H1 (cell line): ENCODE data around the gene RNF144A. TPM values are rescaled to one million over a fixed set of nuclear protein-coding genes. Genes with fewer than 3 reads are reported as not detected.

Source experiments
- CTCF ChIA-PET: fragments of 300-600 bp; sonication (Branson Sonifier 250); formaldehyde crosslinking; loops from one replicate; lab custom pipeline; 2021; ENCODE audit not compliant: partially characterized antibody; lab: Charles Lee
- POLR2A ChIA-PET: fragments of 300-600 bp; sonication (Branson Sonifier 250); formaldehyde crosslinking; loops from one replicate; lab custom pipeline; 2021; ENCODE audit warnings: inconsistent platforms; ENCODE audit not compliant: partially characterized antibody; lab: Charles Lee
- DNase-seq, 2 experiments: peaks; one replicate each; pipeline versions ENCODE4 v3.0.0 to v3.0.0-alpha.2; 2010 to 2022; ENCODE audit warnings: low spot score in 2 of 2, low read depth in 1 of 2, mixed read lengths in 1 of 2
- FAIRE-seq: peaks from 2 replicates; lab custom pipeline; 2011; peaks lifted over from hg19 to GRCh38; lab: Jason Lieb, UNC
- H2AFZ ChIP-seq: 2 replicates; pipeline ENCODE4 v1.8.1; 2012; ENCODE audit warnings: low read length, inconsistent platforms
- H2AK5ac ChIP-seq: 2 replicates; pipeline ENCODE4 v1.6.1; 2013; ENCODE audit warnings: low read depth, low read length
- H2BK120ac ChIP-seq: replicated peaks from 2 replicates; pipeline ENCODE3; 2013; ENCODE audit warnings: low read depth, low read length, inconsistent platforms
- H2BK12ac ChIP-seq: 2 replicates; pipeline ENCODE4 v1.6.1; 2013; ENCODE audit warnings: low read depth, low read length
- H2BK15ac ChIP-seq: 2 replicates; pipeline ENCODE4 v1.6.1; 2013; ENCODE audit warnings: low read length
- H2BK20ac ChIP-seq: 2 replicates; pipeline ENCODE4 v1.6.1; 2013; ENCODE audit warnings: low read length
- H2BK5ac ChIP-seq: 2 replicates; pipeline ENCODE4 v1.6.1; 2013; ENCODE audit warnings: low read depth, low read length
- H3K14ac ChIP-seq: 2 replicates; pipeline ENCODE4 v1.6.1; 2013; ENCODE audit warnings: inconsistent platforms; ENCODE audit not compliant: insufficient read length
- H3K18ac ChIP-seq: 2 replicates; pipeline ENCODE4 v1.6.1; 2013; ENCODE audit warnings: low read length; ENCODE audit errors: extremely low read depth
- H3K23ac ChIP-seq: 2 replicates; pipeline ENCODE4 v1.6.1; 2013; ENCODE audit warnings: inconsistent platforms; ENCODE audit not compliant: insufficient read length
- H3K23me2 ChIP-seq: 2 replicates; pipeline ENCODE4 v1.6.1; 2013; ENCODE audit warnings: low read depth, low read length
- H3K27ac ChIP-seq: 2 replicates; pipeline ENCODE4 v1.6.1; 2011; ENCODE audit warnings: low read depth, low read length, inconsistent platforms
- H3K27me3 ChIP-seq, 4 experiments: replicated peaks in 1 of 4; 1 replicate in 1 of 4; 2 replicates in 3 of 4; pipeline versions ENCODE4 v1.6.1 to v1.8.1; 2011 to 2013; ENCODE audit warnings: low read length in 3 of 4, mild to moderate bottlenecking in 3 of 4, inconsistent platforms in 2 of 4, mixed read lengths in 2 of 4, moderate library complexity in 1 of 4; ENCODE audit not compliant: control insufficient read depth in 3 of 4, insufficient read depth in 3 of 4; ENCODE audit errors: extremely low read depth in 1 of 4
- H3K36me3 ChIP-seq, 4 experiments: 2 replicates each; pipeline versions ENCODE4 v1.6.1 to v1.8.1; 2011 to 2013; ENCODE audit warnings: mild to moderate bottlenecking in 4 of 4, low read length in 3 of 4, moderate library complexity in 2 of 4, control low read depth in 1 of 4, inconsistent platforms in 1 of 4; ENCODE audit not compliant: insufficient read depth in 4 of 4, control insufficient read depth in 2 of 4
- H3K4ac ChIP-seq: replicated peaks from 2 replicates; pipeline ENCODE3; 2013; ENCODE audit warnings: low read length, low read depth, mixed read lengths, inconsistent platforms; ENCODE audit not compliant: insufficient read length
- H3K4me1 ChIP-seq, 4 experiments: replicated peaks in 1 of 4; 1 replicate in 1 of 4; 2 replicates in 3 of 4; pipeline versions ENCODE4 v1.6.1 to v1.8.1; 2011 to 2013; ENCODE audit warnings: low read length in 3 of 4, inconsistent platforms in 2 of 4, mixed read lengths in 1 of 4; ENCODE audit not compliant: insufficient read depth in 4 of 4, control insufficient read depth in 3 of 4
- H3K4me2 ChIP-seq, 2 experiments: 2 replicates each; pipeline versions ENCODE4 v1.6.1 to v1.8.1; 2011 to 2013; ENCODE audit warnings: low read depth in 2 of 2, low read length in 2 of 2, control low read depth in 1 of 2, inconsistent platforms in 1 of 2, mild to moderate bottlenecking in 1 of 2; ENCODE audit not compliant: insufficient read depth in 1 of 2
- H3K4me3 ChIP-seq, 4 experiments: fragments of 200-600, 300-600 bp in 1 of 4; sonication (generic), shearing (Covaris generic), sonication (Bioruptor Twin) in 1 of 4; 2 replicates each; pipeline versions ENCODE4 v1.5.1 to v1.8.1; 2011 to 2016; ENCODE audit warnings: low read length in 4 of 4, low read depth in 3 of 4, control low read depth in 2 of 4, inconsistent platforms in 2 of 4, mild to moderate bottlenecking in 2 of 4, mixed read lengths in 1 of 4, moderate library complexity in 1 of 4; ENCODE audit not compliant: insufficient read depth in 2 of 4; ENCODE audit errors: extremely low read depth in 1 of 4
- H3K56ac ChIP-seq: replicated peaks from 2 replicates; pipeline ENCODE3; 2013; ENCODE audit warnings: low read depth, mild to moderate bottlenecking, mixed read lengths, low read length, inconsistent platforms; ENCODE audit not compliant: insufficient read length
- H3K79me1 ChIP-seq: 2 replicates; pipeline ENCODE4 v1.6.1; 2013; ENCODE audit warnings: low read depth, low read length, control low read depth
- H3K79me2 ChIP-seq, 2 experiments: 2 replicates each; pipeline versions ENCODE4 v1.6.1 to v1.8.1; 2012 to 2013; ENCODE audit warnings: low read length in 2 of 2, mild to moderate bottlenecking in 2 of 2, inconsistent platforms in 1 of 2; ENCODE audit not compliant: insufficient read depth in 2 of 2, control insufficient read depth in 1 of 2
- H3K9ac ChIP-seq, 4 experiments: replicated peaks in 1 of 4; 1 replicate in 1 of 4; 2 replicates in 3 of 4; pipeline versions ENCODE4 v1.6.1 to v1.8.1; 2011 to 2013; ENCODE audit warnings: low read depth in 3 of 4, low read length in 3 of 4, control low read depth in 2 of 4, mild to moderate bottlenecking in 2 of 4, moderate library complexity in 2 of 4, inconsistent platforms in 1 of 4; ENCODE audit errors: extremely low read depth in 1 of 4
- H3K9me3 ChIP-seq, 2 experiments: 2 replicates each; pipeline versions ENCODE4 v1.6.1 to v1.8.1; 2012 to 2013; ENCODE audit warnings: mild to moderate bottlenecking in 2 of 2, moderate library complexity in 2 of 2, control low read depth in 1 of 2, inconsistent platforms in 1 of 2, low read depth in 1 of 2, low read length in 1 of 2, mixed read lengths in 1 of 2; ENCODE audit not compliant: insufficient read depth in 2 of 2
- H4K20me1 ChIP-seq, 2 experiments: replicated peaks in 1 of 2; 2 replicates each; pipeline versions ENCODE3 to v1.8.1; 2011 to 2013; ENCODE audit warnings: inconsistent platforms in 2 of 2, low read length in 2 of 2, mild to moderate bottlenecking in 1 of 2; ENCODE audit not compliant: insufficient read depth in 2 of 2, control insufficient read depth in 1 of 2
- H4K5ac ChIP-seq: 2 replicates; pipeline ENCODE4 v1.6.1; 2013; ENCODE audit warnings: low read length, low read depth, mixed read lengths, inconsistent platforms; ENCODE audit not compliant: insufficient read length
- H4K8ac ChIP-seq: 2 replicates; pipeline ENCODE4 v1.8.0; 2013; ENCODE audit warnings: mild to moderate bottlenecking, moderate library complexity, low read length, inconsistent platforms; ENCODE audit not compliant: insufficient read depth; ENCODE audit errors: extremely low read depth
- H4K91ac ChIP-seq: replicated peaks from 2 replicates; pipeline ENCODE3; 2013; ENCODE audit warnings: low read length, mixed read lengths, inconsistent platforms; ENCODE audit not compliant: insufficient read length
- BACH1 ChIP-seq: IDR thresholded peaks from 2 replicates; pipeline ENCODE4 v1.6.1; 2012; ENCODE audit warnings: low read length, improper control_type of control experiment
- BCL11A ChIP-seq, 2 experiments: IDR thresholded peaks; one replicate each; pipeline ENCODE4 v1.6.1; 2011; ENCODE audit warnings: low read depth in 2 of 2, low read length in 2 of 2, mild to moderate bottlenecking in 2 of 2
- BRCA1 ChIP-seq: IDR thresholded peaks from 2 replicates; pipeline ENCODE4 v1.6.1; 2012; ENCODE audit warnings: low read depth, low read length, improper control_type of control experiment
- CBX5 ChIP-seq: fragments of 300-800, 300-1000 bp; sonication (generic); IDR thresholded peaks from 2 replicates; pipeline ENCODE4 v1.7.1; 2016; ENCODE audit warnings: antibody characterized with exemption, low read length, low read depth
- EP300 ChIP-seq, 2 experiments: IDR thresholded peaks; 1 replicate in 1 of 2; 2 replicates in 1 of 2; pipeline ENCODE4 v1.6.1; 2011 to 2012; ENCODE audit warnings: low read depth in 2 of 2, low read length in 2 of 2, mild to moderate bottlenecking in 2 of 2, borderline replicate concordance in 1 of 2, inconsistent platforms in 1 of 2, moderate library complexity in 1 of 2
- HDAC2 ChIP-seq, 2 experiments: fragments of 300-600 bp in 1 of 2; sonication (generic) in 1 of 2; IDR thresholded peaks; 2 replicates each; pipeline ENCODE4 v1.6.1; 2011 to 2012; ENCODE audit warnings: low read depth in 2 of 2, low read length in 2 of 2, mild to moderate bottlenecking in 2 of 2, moderate library complexity in 2 of 2, borderline replicate concordance in 1 of 2, inconsistent platforms in 1 of 2
- POU5F1 ChIP-seq: IDR thresholded peaks from 2 replicates; pipeline ENCODE4 v1.6.1; 2011; ENCODE audit warnings: low read depth, mild to moderate bottlenecking, low read length, moderate library complexity
- SAP30 ChIP-seq: fragments of 300-600 bp; sonication (generic); IDR thresholded peaks from 2 replicates; pipeline ENCODE4 v1.7.1; 2012; ENCODE audit warnings: low read length, moderate library complexity, mild to moderate bottlenecking, inconsistent platforms; ENCODE audit not compliant: insufficient read depth, insufficient replicate concordance
- SIX5 ChIP-seq: IDR thresholded peaks from 2 replicates; pipeline ENCODE4 v1.6.1; 2011; ENCODE audit warnings: mild to moderate bottlenecking, low read depth, low read length
- SP4 ChIP-seq: IDR thresholded peaks from 2 replicates; pipeline ENCODE4 v1.6.1; 2012; ENCODE audit warnings: low read length, inconsistent platforms
- TAF7 ChIP-seq: optimal IDR thresholded peaks from 2 replicates; pipeline ENCODE3; 2011; ENCODE audit warnings: low read depth, mild to moderate bottlenecking, inconsistent platforms, low read length, moderate library complexity, borderline replicate concordance
- ZNF274 ChIP-seq: IDR thresholded peaks from 2 replicates; pipeline ENCODE4 v1.7.0; 2012; ENCODE audit warnings: low read length, borderline replicate concordance; ENCODE audit errors: extremely low read depth
- WGBS, 2 experiments: shearing (Covaris generic) in 1 of 2; methylation state at CpG; one replicate each; pipeline versions ENCODE4 v1.1.6 to v1.1.7; 2013 to 2015; ENCODE audit warnings: low lambda C conversion rate in 2 of 2, mixed read lengths in 2 of 2, inconsistent platforms in 1 of 2, low coverage in 1 of 2, missing lambda C conversion rate in 1 of 2; ENCODE audit not compliant: insufficient replicate concordance in 2 of 2, insufficient coverage in 1 of 2, insufficient read length in 1 of 2; ENCODE audit errors: extremely low coverage in 1 of 2, missing lambda C conversion rate in 1 of 2; 5-methylcytosine and 5-hydroxymethylcytosine counted together
- polyA plus RNA-seq, 7 experiments: library from polyadenylated mRNA; depleted of rRNA in 3 of 7; stranded (reverse) in 5 of 7; unstranded in 2 of 7; fragments of >200 nt in 5 of 7; fragments of 200-250 nt in 2 of 7; gene quantifications; 1 replicate in 5 of 7; 2 replicates in 1 of 7; 4 replicates in 1 of 7; pipeline versions ENCODE4 v1.2.1 to v1.2.3, GENCODE V29; 2011 to 2013; ENCODE audit warnings: missing spikeins in 2 of 7, mixed read lengths in 2 of 7
- total RNA-seq: library from RNA; stranded (reverse); fragmentation: NEBNext Ultra II Directional; extraction: Animal tissue kit (Norgen Biotek cat#: 25700); gene quantifications from 2 replicates; pipeline ENCODE4 v1.2.1, GENCODE V29; 2021

Gene RNF144A
- total and polyA plus RNA-seq, 2 of the 8 experiments (the other 6 are each of a cell fraction or from before 2014, with no cell fraction given), result 14.0 to 15.0 TPM

- Histone ChIP-seq H3K23me2 (no peaks in the 10 kb centered on the region), H2BK15ac (no peak overlapping the region), H3K4me1 (no peaks in the 10 kb centered on the region; a peak in 1 of 7 replicates), H4K91ac (no peak overlapping the region), H3K4me3 (no peak overlapping the region), H3K4ac (no peak overlapping the region), H2BK12ac (no peak overlapping the region), H3K27me3 (no peaks in the 10 kb centered on the region), H3K79me1 (no peaks in the 10 kb centered on the region), H2AFZ (no peak overlapping the region), H3K79me2 (no peaks in the 10 kb centered on the region), H3K18ac (no peak overlapping the region), H3K14ac (no peak overlapping the region), H4K20me1 (no peaks in the 10 kb centered on the region), H3K9me3 (no peaks in the 10 kb centered on the region), H2AK5ac (no peak overlapping the region), H2BK20ac (no peak overlapping the region), H4K8ac (no peak overlapping the region), H4K5ac (no peak overlapping the region), H3K36me3 (no peaks in the 10 kb centered on the region), H3K9ac (no peak overlapping the region), H3K27ac (no peak overlapping the region), H3K23ac (no peak overlapping the region), H2BK120ac (no peak overlapping the region), H3K56ac (no peak overlapping the region), H2BK5ac (no peak overlapping the region), H3K4me2 (no peak overlapping the region)
- FAIRE-seq (no peak), DNase-seq (no peak)
- 81% methylated on average over 2 of the region's 2 CpGs; no CpG with 5 or more reads in 1 of the 2 experiments for WGBS, 2 experiments
- ChIA-PET POLR2A (no interaction called here), CTCF (interaction anchor here (0.8 to 2.7 kb wide), 4 partner anchors 11 to 122 kb away, joined by 3 to 17 read pairs (median 4); no protein-coding TSS in a partner anchor)
- TF ChIP-seq HDAC2 (IDR thresholded peaks at IDR 0.05; ENCODE audit: borderline replicate concordance in 1 of 2, low read depth in 2 of 2, low read length in 2 of 2) (no peak), SP4 (no peak), BRCA1 (no peak), SIX5 (no peak), CBX5 (no peak), BACH1 (no peak), POU5F1 (no peak), TAF7 (no peak), SAP30 (no peak), ZNF274 (no peak), BCL11A (IDR thresholded peaks at IDR 0.05; ENCODE audit: low read depth in 2 of 2, low read length in 2 of 2) (no peak), EP300 (IDR thresholded peaks at IDR 0.05; ENCODE audit: borderline replicate concordance in 1 of 2, low read depth in 2 of 2, low read length in 2 of 2) (no peak)
Observed at GRCh38 chr2:6885551-6885950, 31.7 kb upstream of the RNF144A start.
